IMR-90 (cell line): ENCODE data around the gene ZNF358. TPM values are rescaled to one million over a fixed set of nuclear protein-coding genes. Genes with fewer than 3 reads are reported as not detected.
A peak's percentile ranks its signal among the peaks of the same experiment; 100 is the strongest.

Source experiments
- ATAC-seq: fragments of 200-7000 bp; cut with Tn5 transposase; 2 replicates; pipeline ENCODE4 v1.9.1; 2020; ENCODE audit warnings: low read depth, mild to moderate bottlenecking, moderate library complexity
- BruUV-seq: library from RNA; stranded (reverse); fragments of 400-500 nt; replicated peaks from 2 replicates; lab custom pipeline; 2021; lab: Mats Ljungman, UMichigan
- CTCF ChIA-PET: fragments of 300-600 bp; formaldehyde crosslinking; extraction: SDS; loops from one replicate; lab custom pipeline; 2021; ENCODE audit warnings: antibody characterized with exemption; lab: Yijun Ruan, JAX
- POLR2A ChIA-PET: fragments of 300-600 bp; sonication (Branson Sonifier 250); formaldehyde crosslinking; loops from one replicate; lab custom pipeline; 2022; ENCODE audit warnings: antibody characterized with exemption; ENCODE audit not compliant: unreplicated experiment; lab: Charles Lee
- DNase-seq: peaks from one replicate; pipeline ENCODE4 v3.0.0; 2013
- H2AFZ ChIP-seq: replicated peaks from 2 replicates; pipeline ENCODE3; 2013; ENCODE audit warnings: low read length, mild to moderate bottlenecking; ENCODE audit not compliant: poor library complexity
- H2AK5ac ChIP-seq: 2 replicates; pipeline ENCODE4 v1.6.1; 2013; ENCODE audit warnings: low read depth, low read length, inconsistent platforms
- H2AK9ac ChIP-seq: replicated peaks from 2 replicates; pipeline ENCODE3; 2013; ENCODE audit warnings: mild to moderate bottlenecking, low read depth, low read length, moderate library complexity; ENCODE audit not compliant: poor library complexity
- H2BK120ac ChIP-seq: 2 replicates; pipeline ENCODE4 v1.6.1; 2013; ENCODE audit warnings: low read depth, low read length, inconsistent platforms
- H2BK15ac ChIP-seq: 3 replicates; pipeline ENCODE4 v1.6.1; 2013; ENCODE audit warnings: low read depth, low read length, inconsistent platforms
- H2BK20ac ChIP-seq: 2 replicates; pipeline ENCODE4 v1.6.1; 2013; ENCODE audit warnings: low read depth, mild to moderate bottlenecking, inconsistent platforms, low read length, moderate library complexity
- H2BK5ac ChIP-seq: 2 replicates; pipeline ENCODE4 v1.6.1; 2013; ENCODE audit warnings: mild to moderate bottlenecking, low read depth, low read length, inconsistent platforms; ENCODE audit not compliant: poor library complexity, severe bottlenecking
- H3K14ac ChIP-seq: replicated peaks from 2 replicates; pipeline ENCODE4 v1.6.1; 2013; ENCODE audit warnings: low read depth, low read length, inconsistent platforms
- H3K18ac ChIP-seq: 2 replicates; pipeline ENCODE4 v1.6.1; 2013; ENCODE audit warnings: low read depth, low read length, control low read depth
- H3K23ac ChIP-seq: 2 replicates; pipeline ENCODE4 v1.6.1; 2013; ENCODE audit warnings: low read depth, low read length, inconsistent platforms
- H3K27ac ChIP-seq: 2 replicates; pipeline ENCODE4 v1.5.1; 2013; ENCODE audit warnings: mild to moderate bottlenecking, control low read depth, low read length; ENCODE audit not compliant: insufficient read depth
- H3K27me3 ChIP-seq: 2 replicates; pipeline ENCODE4 v1.6.1; 2013; ENCODE audit warnings: low read length; ENCODE audit not compliant: control insufficient read depth, insufficient read depth
- H3K36me3 ChIP-seq: 2 replicates; pipeline ENCODE4 v1.6.1; 2013; ENCODE audit warnings: low read length, mixed read lengths; ENCODE audit not compliant: control insufficient read depth, insufficient read depth
- H3K4ac ChIP-seq: 2 replicates; pipeline ENCODE4 v1.6.1; 2013; ENCODE audit warnings: low read depth, low read length, inconsistent platforms
- H3K4me1 ChIP-seq: 2 replicates; pipeline ENCODE4 v1.6.1; 2013; ENCODE audit warnings: low read length, mixed read lengths; ENCODE audit not compliant: control insufficient read depth, insufficient read depth
- H3K4me2 ChIP-seq: 2 replicates; pipeline ENCODE4 v1.6.1; 2013; ENCODE audit warnings: low read depth, mild to moderate bottlenecking, control low read depth, low read length, moderate library complexity
- H3K4me3 ChIP-seq: 2 replicates; pipeline ENCODE4 v1.5.1; 2013; ENCODE audit warnings: low read depth, mild to moderate bottlenecking, control low read depth, low read length, moderate library complexity; ENCODE audit not compliant: insufficient read depth
- H3K56ac ChIP-seq: 2 replicates; pipeline ENCODE4 v1.6.1; 2013; ENCODE audit warnings: low read length, inconsistent platforms; ENCODE audit not compliant: insufficient read depth; ENCODE audit errors: extremely low read depth
- H3K79me1 ChIP-seq, 2 experiments: 2 replicates each; pipeline ENCODE4 v1.6.1; 2013; ENCODE audit warnings: low read length in 2 of 2, inconsistent platforms in 1 of 2, low read depth in 1 of 2
- H3K9ac ChIP-seq: 2 replicates; pipeline ENCODE4 v1.6.1; 2013; ENCODE audit warnings: low read depth, low read length, control low read depth
- H3K9me1 ChIP-seq: 2 replicates; pipeline ENCODE4 v1.6.1; 2013; ENCODE audit warnings: low read length, inconsistent platforms; ENCODE audit not compliant: insufficient read depth
- H3K9me3 ChIP-seq: 2 replicates; pipeline ENCODE4 v1.6.1; 2013; ENCODE audit warnings: low read length; ENCODE audit not compliant: control insufficient read depth, insufficient read depth
- H4K20me1 ChIP-seq: 2 replicates; pipeline ENCODE4 v1.6.1; 2013; ENCODE audit warnings: low read length, inconsistent platforms; ENCODE audit not compliant: insufficient read depth
- H4K5ac ChIP-seq: 2 replicates; pipeline ENCODE4 v1.6.1; 2013; ENCODE audit warnings: mild to moderate bottlenecking, low read depth, low read length, control low read depth
- H4K8ac ChIP-seq, 2 experiments: 2 replicates each; pipeline ENCODE4 v1.6.1; 2013; ENCODE audit warnings: low read depth in 2 of 2, low read length in 2 of 2, control low read depth in 1 of 2, inconsistent platforms in 1 of 2
- H4K91ac ChIP-seq: 2 replicates; pipeline ENCODE4 v1.6.1; 2013; ENCODE audit warnings: low read depth, low read length, inconsistent platforms; ENCODE audit not compliant: insufficient read depth
- BHLHE40 ChIP-seq: fragments of 150-350 bp; IDR thresholded peaks from 2 replicates; pipeline ENCODE4 v1.6.1; 2016; ENCODE audit warnings: mild to moderate bottlenecking, low read depth, low read length
- CEBPB ChIP-seq: IDR thresholded peaks from 2 replicates; pipeline ENCODE4 v1.6.1; 2012; ENCODE audit warnings: low read depth, low read length, improper control_type of control experiment
- POLR2A ChIP-seq: IDR thresholded peaks from 2 replicates; pipeline ENCODE4 v1.6.1; 2012; ENCODE audit warnings: mild to moderate bottlenecking, low read depth, low read length
- USF2 ChIP-seq: fragments of 150-350 bp; IDR thresholded peaks from 2 replicates; pipeline ENCODE4 v1.6.1; 2017; ENCODE audit warnings: mild to moderate bottlenecking, antibody characterized with exemption, low read length, low read depth
- WGBS, 2 experiments: methylation state at CpG; one replicate each; pipeline versions ENCODE4 v1.1.5 to v1.1.7; 2013; ENCODE audit warnings: missing lambda C conversion rate in 2 of 2; ENCODE audit not compliant: insufficient read length in 1 of 2; ENCODE audit errors: extremely low coverage in 2 of 2; 5-methylcytosine and 5-hydroxymethylcytosine counted together
- dilution Hi-C: fragments of 300-500 bp; cut with HindIII; formaldehyde crosslinking; loops from one replicate; pipeline ENCODE4 v1.14.3; 2018; ENCODE audit warnings: low sequenced_read_pairs; ENCODE audit not compliant: unreplicated experiment
- in situ Hi-C: fragments of 300-500 bp; cut with MboI; formaldehyde crosslinking; loops from 3 replicates; pipeline ENCODE4 v1.14.3; 2019; ENCODE audit warnings: low sequenced_read_pairs, inconsistent platforms, mixed read lengths
- intact Hi-C: fragments of 100-400 bp; cut with micrococcal nuclease; formaldehyde crosslinking; loops from 2 replicates; pipeline ENCODE4 v1.10.0; 2022
- polyA plus RNA-seq, 3 experiments: library from polyadenylated mRNA; depleted of rRNA; stranded (reverse); fragments of >200 nt; gene quantifications; 2 replicates each; pipeline ENCODE4 v1.2.3, GENCODE V29; 2012; ENCODE audit warnings: low replicate concordance in 1 of 3
- total RNA-seq: library from RNA; depleted of rRNA; stranded (reverse); fragments of >200 nt; gene quantifications from 2 replicates; pipeline ENCODE4 v1.2.3, GENCODE V29; 2012

Gene ZNF358
- total and polyA plus RNA-seq, 2 of the 4 experiments (the other 2 are of a cell fraction), result 5.4 to 30.7 TPM

- Histone ChIP-seq H3K4me2 (peak overlapping the region; percentile 87), H2BK20ac (no peak overlapping the region), H3K36me3 (peaks cover 20% of the 10 kb centered on the region; the same call in 1 of the 2 replicates), H2BK15ac (no peak overlapping the region), H3K79me1 (peaks cover 7 to 27% of the 10 kb centered on the region in 2 experiments), H2BK120ac (no peak overlapping the region), H3K14ac (no peak overlapping the region), H2AK9ac (peak overlapping the region; percentile 77), H3K27ac (no peak overlapping the region; the same call in 1 of the 2 replicates), H3K4me3 (peak overlapping the region; percentile 59), H3K23ac (no peak overlapping the region), H3K4ac (no peak overlapping the region; the same call in 1 of the 2 replicates), H2AK5ac (no peak overlapping the region), H3K9me3 (no peaks in the 10 kb centered on the region), H3K27me3 (no peaks in the 10 kb centered on the region), H4K8ac (no peak overlapping the region), H3K9ac (peak overlapping the region; percentile 31), H3K4me1 (peaks cover 2% of the 10 kb centered on the region; the same call in 1 of the 2 replicates), H3K56ac (no peak overlapping the region), H4K91ac (no peak overlapping the region), H2BK5ac (no peak overlapping the region), H4K20me1 (no peaks in the 10 kb centered on the region), H2AFZ (peak overlapping the region; percentile 97), H3K9me1 (no peaks in the 10 kb centered on the region), H4K5ac (no peak overlapping the region), H3K18ac (no peak overlapping the region)
- TF ChIP-seq POLR2A (no peak), USF2 (no peak), CEBPB (peak; percentile 80), BHLHE40 (peak; percentile 63)
- dilution Hi-C loops (no loop called here), in situ Hi-C loops (no loop called here), intact Hi-C loops (loop anchor here (1.0 kb wide), 1 partner anchor 169 kb away; no protein-coding TSS in a partner anchor)
- 3% methylated on average over 6 of the region's 23 CpGs; no CpG with 5 or more reads in 1 of the 2 experiments for WGBS, 2 experiments
- DNase-seq (no peak), ATAC-seq (peak; percentile 19)
- POLR2A ChIA-PET, result interaction anchor here (0.6 to 0.9 kb wide), 3 partner anchors 9 to 360 kb away, joined by 3 to 12 read pairs (median 7); no protein-coding TSS in a partner anchor
- CTCF ChIA-PET, result interaction anchor here (0.5 to 1.4 kb wide), 3 partner anchors 26 to 791 kb away, joined by 3 to 5 read pairs (median 3); a partner anchor contains a TSS
- no TSS peak for BruUV-seq
These were observed 7.2 kb downstream of the ZNF358 start for GRCh38 chr19:7522923-7523667.
